BLaER1 (cell line): ENCODE measurements around the gene CELF2.

Experiments used
- H3K27ac ChIP-seq: shearing (Covaris generic); formaldehyde crosslinking; 2 replicates; pipeline ENCODE4 v1.8.1; 2022
- H3K27me3 ChIP-seq: shearing (Covaris generic); formaldehyde crosslinking; 2 replicates; pipeline ENCODE4 v1.8.1; 2022
- H3K36me3 ChIP-seq: shearing (Covaris generic); formaldehyde crosslinking; 2 replicates; pipeline ENCODE4 v1.8.1; 2022
- H3K4me1 ChIP-seq: shearing (Covaris generic); formaldehyde crosslinking; 2 replicates; pipeline ENCODE4 v1.8.1; 2022
- H3K4me2 ChIP-seq: shearing (Covaris generic); formaldehyde crosslinking; 2 replicates; pipeline ENCODE4 v1.8.1; 2022
- H3K4me3 ChIP-seq: shearing (Covaris generic); formaldehyde crosslinking; 2 replicates; pipeline ENCODE4 v1.8.1; 2022
- H3K9ac ChIP-seq: shearing (Covaris generic); formaldehyde crosslinking; 2 replicates; pipeline ENCODE4 v1.8.1; 2022
- H3K9me3 ChIP-seq: shearing (Covaris generic); formaldehyde crosslinking; 2 replicates; pipeline ENCODE4 v1.8.1; 2022
- H4K20me1 ChIP-seq: shearing (Covaris generic); formaldehyde crosslinking; 2 replicates; pipeline ENCODE4 v1.8.1; 2022
- Cebpa-rat ChIP-seq: shearing (Covaris generic); IDR thresholded peaks from 2 replicates; pipeline ENCODE4 v1.8.1; 2022

The CELF2 gene

GRCh38 chr10:11164803-11165590, 147.3 kb downstream of the CELF2 start:
- Histone ChIP-seq H3K9me3 (peaks cover 15% of the 10 kb centered on the region), H3K4me3 (peak overlapping the region; percentile 93), H3K36me3 (peaks cover 25% of the 10 kb centered on the region; the same call in 1 of the 2 replicates), H3K27me3 (no peaks in the 10 kb centered on the region), H3K4me2 (peak overlapping the region; percentile 89), H3K4me1 (peaks cover 63% of the 10 kb centered on the region), H3K9ac (peak overlapping the region; percentile 93), H3K27ac (peak overlapping the region; percentile 93), H4K20me1 (peaks cover 15% of the 10 kb centered on the region)
- no peak for TF ChIP-seq Cebpa-rat

- H4K20me1 ChIP-seq, result peaks cover 22% of the 10 kb centered on the region
- no peak for TF ChIP-seq Cebpa-rat
- H3K27ac ChIP-seq, result peak overlapping the region; percentile 93
- H3K9me3 ChIP-seq, result peaks cover 13% of the 10 kb centered on the region
- peak overlapping the region; percentile 93 for H3K4me3 ChIP-seq
- H3K36me3 ChIP-seq, result peaks cover 25% of the 10 kb centered on the region; the same call in 1 of the 2 replicates
- peaks cover 68% of the 10 kb centered on the region for H3K4me1 ChIP-seq
- no peaks in the 10 kb centered on the region for H3K27me3 ChIP-seq
- H3K9ac ChIP-seq, result peak overlapping the region; percentile 93
- peak overlapping the region; percentile 89 for H3K4me2 ChIP-seq
Observed at GRCh38 chr10:11165591-11166543, 148.2 kb downstream of the CELF2 start.

DNA sequence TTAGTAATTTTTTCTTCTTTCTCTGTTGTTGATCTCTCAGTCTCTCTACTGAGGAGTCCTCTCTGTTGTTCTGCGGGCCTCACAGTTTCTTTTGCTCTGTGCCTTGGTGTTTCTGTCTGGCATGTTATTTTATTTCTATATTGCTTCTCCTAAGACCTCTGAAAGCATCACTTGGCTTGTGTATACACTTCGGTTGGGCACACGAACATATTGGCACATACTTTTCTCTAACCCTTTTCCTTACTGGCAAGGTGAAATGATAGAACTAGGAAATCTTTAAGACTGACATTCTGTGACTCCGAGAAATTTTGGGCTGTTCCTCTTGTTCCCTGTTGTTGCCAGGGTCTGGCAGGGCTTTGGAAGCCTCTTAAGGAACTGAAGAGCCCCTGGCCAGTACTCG, 148.9 kb downstream of the CELF2 start:
- Histone ChIP-seq H4K20me1 (peaks cover 28% of the 10 kb centered on the region), H3K4me3 (peak overlapping the region; percentile 93), H3K36me3 (peaks cover 29% of the 10 kb centered on the region; the same call in 1 of the 2 replicates), H3K9ac (peak overlapping the region; percentile 93), H3K27ac (peak overlapping the region; percentile 93), H3K9me3 (peaks cover 7% of the 10 kb centered on the region), H3K4me2 (peak overlapping the region; percentile 89), H3K27me3 (no peaks in the 10 kb centered on the region), H3K4me1 (peaks cover 68% of the 10 kb centered on the region)
- no peak for TF ChIP-seq Cebpa-rat

DNA sequence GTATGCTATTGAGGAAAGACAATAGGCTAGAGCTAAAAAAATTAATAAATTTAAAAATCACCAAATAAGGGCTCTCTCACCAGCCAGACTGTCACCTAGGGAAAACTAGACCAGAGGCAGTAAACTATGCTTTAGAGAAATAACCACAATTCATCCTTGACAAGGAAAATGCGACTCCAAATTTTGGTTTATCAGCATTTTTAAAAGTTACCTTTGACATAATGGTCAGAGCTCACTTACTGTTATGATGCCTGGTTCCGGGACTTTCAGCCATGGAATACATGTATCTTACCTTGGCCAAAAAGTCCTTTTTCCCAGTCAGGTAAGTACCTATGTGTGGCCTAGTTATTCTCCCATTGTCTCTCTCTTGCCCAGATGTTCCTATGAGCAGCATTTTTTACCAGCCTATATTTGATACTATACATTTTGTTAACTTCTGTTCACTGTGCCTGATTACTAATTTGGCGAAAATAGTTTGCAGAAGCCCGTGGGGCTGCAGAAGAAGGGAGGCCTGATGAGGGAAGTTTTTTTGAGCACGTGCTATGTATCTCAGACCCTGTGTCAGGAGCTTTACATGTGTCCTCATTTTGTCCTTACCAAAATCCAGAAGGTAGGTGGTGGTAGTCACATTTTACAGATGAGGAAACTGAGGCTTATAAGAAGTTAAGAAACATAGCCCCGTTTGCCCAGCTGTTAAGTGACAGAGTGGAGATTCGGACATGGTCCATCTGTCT, 149.7 kb downstream of the CELF2 start:
- Histone ChIP-seq H3K27ac (peak overlapping the region; percentile 93), H3K4me1 (peaks cover 68% of the 10 kb centered on the region), H3K4me2 (peak overlapping the region; percentile 89), H4K20me1 (peaks cover 36% of the 10 kb centered on the region), H3K27me3 (no peaks in the 10 kb centered on the region), H3K4me3 (peak overlapping the region; percentile 93), H3K36me3 (peaks cover 37% of the 10 kb centered on the region; the same call in 1 of the 2 replicates), H3K9ac (peak overlapping the region; percentile 93), H3K9me3 (no peaks in the 10 kb centered on the region)
- TF ChIP-seq Cebpa-rat, result no peak

DNA sequence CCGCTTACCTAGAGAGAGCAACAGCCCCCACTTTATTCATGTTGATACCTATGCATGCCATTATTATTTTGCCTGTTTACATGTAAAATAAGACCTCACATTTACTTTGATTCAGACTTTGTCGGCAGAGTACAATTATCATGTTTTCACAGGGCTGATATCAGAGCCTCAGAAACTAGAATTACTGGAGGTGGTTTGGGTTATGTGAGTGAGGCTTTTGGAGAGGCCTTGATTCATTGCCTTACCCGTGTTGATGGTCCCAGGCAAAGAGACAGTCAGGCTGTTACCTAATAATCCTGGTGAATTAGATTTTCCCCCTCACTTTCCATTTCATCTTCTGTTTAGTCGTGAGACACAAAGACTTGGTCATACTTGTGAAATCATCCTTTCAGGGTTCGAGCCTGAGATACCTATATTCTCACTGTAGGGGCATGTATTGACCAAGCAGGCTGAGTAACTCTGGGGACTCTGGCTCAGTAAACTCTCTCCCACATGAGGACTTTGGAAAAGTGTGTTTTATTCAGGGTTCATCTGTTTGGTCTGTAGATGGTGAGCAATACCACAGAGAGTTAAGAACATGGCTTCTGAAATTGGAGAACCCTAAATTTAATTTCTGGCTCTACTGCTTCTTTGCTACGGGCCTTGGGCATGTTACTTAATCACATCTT, 150.9 kb downstream of the CELF2 start:
- Histone ChIP-seq H3K4me2 (peak overlapping the region; percentile 89), H3K4me3 (peak overlapping the region; percentile 93)

DNA sequence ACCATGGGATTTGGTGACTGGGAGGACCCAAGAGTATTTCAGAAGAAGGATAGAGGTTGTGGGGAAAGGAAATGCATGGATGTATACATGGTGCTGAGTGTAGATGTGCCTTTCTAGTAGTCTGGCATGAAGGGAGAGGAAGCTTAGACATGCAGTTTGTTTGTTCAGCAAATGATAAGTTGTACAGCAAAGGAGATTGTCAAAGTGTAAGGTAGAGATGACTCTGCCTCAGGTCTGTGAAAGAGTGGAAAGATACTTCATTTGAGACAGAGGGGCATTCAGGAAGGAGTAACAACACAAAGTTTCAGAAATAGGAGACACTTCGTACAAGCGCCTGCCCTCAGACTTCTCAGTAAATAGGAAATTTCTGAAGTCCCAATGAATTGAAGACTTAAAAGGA, 152.3 kb downstream of the CELF2 start:
- H3K4me2 ChIP-seq, result peak overlapping the region; percentile 89
- peaks cover 74% of the 10 kb centered on the region for H3K4me1 ChIP-seq
- H3K9me3 ChIP-seq, result no peaks in the 10 kb centered on the region
- TF ChIP-seq Cebpa-rat, result no peak
- peak overlapping the region; percentile 93 for H3K4me3 ChIP-seq
- peak overlapping the region; percentile 93 for H3K27ac ChIP-seq
- H3K9ac ChIP-seq, result peak overlapping the region; percentile 93
- H4K20me1 ChIP-seq, result peaks cover 45% of the 10 kb centered on the region
- peaks cover 61% of the 10 kb centered on the region for H3K36me3 ChIP-seq
- no peaks in the 10 kb centered on the region for H3K27me3 ChIP-seq

More for the DNA sequence above, 150.9 kb downstream of the CELF2 start:
- Histone ChIP-seq H3K36me3 (peaks cover 49% of the 10 kb centered on the region), H3K9ac (peak overlapping the region; percentile 93), H3K27ac (peak overlapping the region; percentile 93), H3K4me1 (peaks cover 69% of the 10 kb centered on the region), H3K9me3 (no peaks in the 10 kb centered on the region), H3K27me3 (no peaks in the 10 kb centered on the region), H4K20me1 (peaks cover 45% of the 10 kb centered on the region)
- no peak for TF ChIP-seq Cebpa-rat

DNA sequence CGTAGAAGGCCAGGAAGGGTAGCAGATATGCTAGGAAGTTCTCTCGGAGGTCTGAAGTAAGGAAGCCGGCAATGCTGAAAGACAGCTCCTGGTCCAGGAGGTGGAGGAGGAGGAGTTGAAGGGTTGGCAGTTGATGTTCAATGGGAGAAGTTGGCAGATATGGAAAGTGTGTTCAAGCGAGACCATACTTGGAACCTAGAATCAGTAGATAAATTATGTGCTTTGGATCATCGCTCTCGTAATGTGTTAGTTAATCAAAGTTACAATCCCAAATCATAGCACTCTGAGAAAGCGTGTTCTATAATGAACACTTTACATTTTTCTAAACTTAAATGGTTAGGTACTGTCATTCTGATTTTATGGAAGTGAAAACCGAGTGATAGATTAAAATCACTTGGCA, 152.9 kb downstream of the CELF2 start:
- no peak for TF ChIP-seq Cebpa-rat
- Histone ChIP-seq H3K9ac (peak overlapping the region; percentile 93), H3K27me3 (no peaks in the 10 kb centered on the region), H3K9me3 (no peaks in the 10 kb centered on the region), H4K20me1 (peaks cover 45% of the 10 kb centered on the region), H3K4me3 (peak overlapping the region; percentile 93), H3K36me3 (peaks cover 65% of the 10 kb centered on the region), H3K4me1 (peaks cover 80% of the 10 kb centered on the region), H3K27ac (peak overlapping the region; percentile 93), H3K4me2 (peak overlapping the region; percentile 89)

DNA sequence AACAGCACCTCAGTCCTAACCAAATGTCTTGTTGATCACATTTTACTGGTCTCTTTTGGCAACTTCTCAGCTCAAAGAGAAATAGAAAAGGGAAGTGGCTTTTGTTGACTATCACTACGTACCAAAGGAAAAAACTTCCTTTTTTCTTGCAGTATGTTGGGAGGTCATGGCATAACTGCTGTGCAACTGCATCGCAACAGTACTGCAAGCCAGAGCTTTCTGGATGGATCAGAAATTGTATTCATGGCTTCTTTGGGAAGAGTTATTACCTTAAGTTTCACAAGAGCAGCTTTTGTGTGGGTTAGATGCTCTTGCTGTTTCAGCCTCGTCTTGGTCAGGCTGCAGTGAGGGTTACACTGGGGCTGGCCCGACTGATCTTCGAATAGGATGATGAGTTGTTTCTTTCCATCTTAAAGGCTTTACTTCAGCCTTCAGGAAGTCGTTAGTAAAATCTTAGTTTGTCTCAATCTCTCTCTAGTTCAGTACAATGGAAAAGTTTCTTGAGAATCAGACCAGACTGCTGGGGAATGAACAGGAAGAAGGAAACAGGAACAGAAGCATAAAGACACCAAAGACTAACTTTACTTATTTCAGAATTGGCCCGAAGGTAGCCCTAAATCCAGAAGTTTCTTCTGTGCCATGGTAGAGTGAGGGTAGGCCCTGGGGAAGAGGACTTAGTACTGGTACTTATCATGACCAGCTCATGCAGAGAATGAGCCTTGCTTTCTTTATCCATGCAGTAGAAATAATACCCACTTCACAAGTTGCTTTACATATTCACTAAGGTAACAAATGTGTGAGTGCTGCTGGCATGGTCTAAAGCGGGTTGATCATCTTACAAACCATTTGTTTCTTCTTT, 153.6 kb downstream of the CELF2 start:
- Histone ChIP-seq H4K20me1 (peaks cover 45% of the 10 kb centered on the region), H3K4me2 (peak overlapping the region; percentile 89), H3K27ac (peak overlapping the region; percentile 93), H3K27me3 (no peaks in the 10 kb centered on the region), H3K9me3 (no peaks in the 10 kb centered on the region), H3K4me3 (peak overlapping the region; percentile 93), H3K9ac (peak overlapping the region; percentile 93), H3K36me3 (peaks cover 65% of the 10 kb centered on the region), H3K4me1 (peaks cover 86% of the 10 kb centered on the region)
- no peak for TF ChIP-seq Cebpa-rat
